Placental epithelial cell (primary cell): ENCODE data around the gene STMN3. TPM values are rescaled to one million over a fixed set of nuclear protein-coding genes. Genes with fewer than 3 reads are reported as not detected.

Source experiments
- small RNA-seq: library from RNA; depleted of rRNA; stranded (forward); fragments of <200 nt; gene quantifications from one replicate; pipeline ENCODE3, GENCODE V24; 2012
- total RNA-seq: library from RNA; depleted of rRNA; stranded (reverse); fragments of >200 nt; gene quantifications from 2 replicates; pipeline ENCODE4 v1.2.3, GENCODE V29; 2012

The STMN3 gene
- 0.76 and 2.0 TPM in 2 replicates for total RNA-seq

DNA sequence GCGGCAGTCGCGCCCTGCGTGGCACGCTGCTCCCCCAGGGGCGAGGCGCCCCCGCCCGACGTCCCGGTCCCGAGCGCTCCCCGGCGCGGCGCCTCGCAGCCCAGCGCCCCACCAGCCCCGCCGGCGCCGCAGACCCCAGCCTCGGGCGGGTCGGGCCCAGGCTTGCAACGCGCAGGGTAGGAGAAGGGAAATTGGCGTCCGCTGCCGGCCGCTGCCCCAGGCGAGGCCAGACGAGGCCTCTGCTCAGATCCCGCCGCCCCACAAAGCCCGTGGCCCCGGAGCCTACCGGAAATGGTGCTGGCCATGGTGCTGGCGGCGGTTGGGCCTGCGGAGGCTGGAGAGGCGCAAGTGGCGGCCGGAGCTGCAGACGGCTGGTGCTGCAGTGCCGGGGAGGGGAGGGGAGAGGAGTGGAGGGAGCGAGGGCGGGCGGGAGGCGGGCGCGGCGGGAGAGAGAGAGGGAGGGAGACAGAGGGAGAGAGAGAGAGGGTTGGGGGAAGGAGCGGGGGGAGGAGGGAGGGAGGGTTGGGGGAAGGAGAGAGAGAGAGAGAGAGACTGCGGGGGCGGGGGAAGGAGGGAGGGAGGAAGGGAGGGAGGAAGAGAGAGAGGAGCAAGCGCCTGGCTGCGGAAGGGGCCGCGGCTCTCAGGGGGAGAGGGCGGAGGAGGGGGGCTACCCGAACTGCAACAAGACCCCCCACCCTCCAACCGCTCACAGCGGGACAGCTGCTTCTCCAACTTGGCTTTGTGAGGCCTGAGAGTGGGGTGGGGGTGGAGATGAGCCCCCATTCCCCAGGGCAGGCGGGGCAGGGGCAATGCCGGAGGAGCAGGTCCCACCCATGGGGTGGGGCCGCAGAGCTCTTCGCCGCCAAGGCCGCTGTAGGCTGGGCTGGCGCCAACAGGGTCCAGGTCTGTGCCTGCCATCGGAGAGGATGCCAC, at the start of gene STMN3:
STMN3 (minus strand) TSS at position 384 of the 933 bp plus-strand sequence; CDS start at position 305, 79 bp downstream.

DNA sequence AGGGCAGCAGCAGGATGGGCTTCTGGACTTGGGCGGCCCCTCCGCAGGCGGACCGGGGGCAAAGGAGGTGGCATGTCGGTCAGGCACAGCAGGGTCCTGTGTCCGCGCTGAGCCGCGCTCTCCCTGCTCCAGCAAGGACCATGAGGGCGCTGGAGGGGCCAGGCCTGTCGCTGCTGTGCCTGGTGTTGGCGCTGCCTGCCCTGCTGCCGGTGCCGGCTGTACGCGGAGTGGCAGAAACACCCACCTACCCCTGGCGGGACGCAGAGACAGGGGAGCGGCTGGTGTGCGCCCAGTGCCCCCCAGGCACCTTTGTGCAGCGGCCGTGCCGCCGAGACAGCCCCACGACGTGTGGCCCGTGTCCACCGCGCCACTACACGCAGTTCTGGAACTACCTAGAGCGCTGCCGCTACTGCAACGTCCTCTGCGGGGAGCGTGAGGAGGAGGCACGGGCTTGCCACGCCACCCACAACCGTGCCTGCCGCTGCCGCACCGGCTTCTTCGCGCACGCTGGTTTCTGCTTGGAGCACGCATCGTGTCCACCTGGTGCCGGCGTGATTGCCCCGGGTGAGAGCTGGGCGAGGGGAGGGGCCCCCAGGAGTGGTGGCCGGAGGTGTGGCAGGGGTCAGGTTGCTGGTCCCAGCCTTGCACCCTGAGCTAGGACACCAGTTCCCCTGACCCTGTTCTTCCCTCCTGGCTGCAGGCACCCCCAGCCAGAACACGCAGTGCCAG, 43.6 kb upstream of the STMN3 start, which contains the start of gene TNFRSF6B:
TNFRSF6B (plus strand) TSS at position 25 of the 729 bp plus-strand sequence; CDS start at position 141, 116 bp downstream.

DNA sequence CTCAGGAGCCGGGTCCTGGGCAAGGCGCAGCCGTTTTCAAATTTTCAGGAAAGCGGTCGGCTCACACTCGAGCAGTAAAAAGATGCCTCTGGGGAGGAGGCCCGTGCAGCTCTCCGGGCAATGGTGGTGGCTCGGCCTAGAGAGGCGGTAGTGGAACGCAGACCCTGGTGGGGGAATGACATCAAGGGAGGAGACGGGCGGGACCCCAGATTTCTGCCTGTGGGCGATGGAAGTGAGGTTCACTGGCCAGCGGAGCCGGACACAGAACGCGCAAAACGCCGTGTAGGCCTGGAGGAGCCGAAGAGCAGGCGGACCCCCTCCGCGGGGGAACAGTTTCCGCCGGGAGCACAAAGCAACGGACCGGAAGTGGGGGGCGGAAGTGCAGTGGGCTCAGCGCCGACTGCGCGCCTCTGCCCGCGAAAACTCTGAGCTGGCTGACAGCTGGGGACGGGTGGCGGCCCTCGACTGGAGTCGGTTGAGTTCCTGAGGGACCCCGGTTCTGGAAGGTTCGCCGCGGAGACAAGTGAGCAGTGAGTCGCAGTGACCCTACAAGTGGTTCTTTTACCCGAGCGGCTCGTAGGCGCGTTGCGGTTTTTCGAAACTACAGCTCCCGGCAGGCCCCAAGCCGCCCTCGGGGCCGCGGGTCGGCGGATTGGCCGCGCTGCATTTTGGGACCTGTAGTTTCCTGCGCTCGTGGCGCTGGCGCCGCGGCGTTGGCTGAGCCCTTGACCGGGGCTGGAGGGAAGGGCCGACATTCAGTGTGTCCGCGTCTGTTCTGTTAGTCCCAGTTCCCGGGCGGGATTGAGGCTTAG, 4.9 kb upstream of the STMN3 start, which contains the start of gene RTEL1:
RTEL1 (plus strand) TSS at position 376 of the 812 bp plus-strand sequence. CDS start 1,091 bp downstream, outside the sequence.

DNA sequence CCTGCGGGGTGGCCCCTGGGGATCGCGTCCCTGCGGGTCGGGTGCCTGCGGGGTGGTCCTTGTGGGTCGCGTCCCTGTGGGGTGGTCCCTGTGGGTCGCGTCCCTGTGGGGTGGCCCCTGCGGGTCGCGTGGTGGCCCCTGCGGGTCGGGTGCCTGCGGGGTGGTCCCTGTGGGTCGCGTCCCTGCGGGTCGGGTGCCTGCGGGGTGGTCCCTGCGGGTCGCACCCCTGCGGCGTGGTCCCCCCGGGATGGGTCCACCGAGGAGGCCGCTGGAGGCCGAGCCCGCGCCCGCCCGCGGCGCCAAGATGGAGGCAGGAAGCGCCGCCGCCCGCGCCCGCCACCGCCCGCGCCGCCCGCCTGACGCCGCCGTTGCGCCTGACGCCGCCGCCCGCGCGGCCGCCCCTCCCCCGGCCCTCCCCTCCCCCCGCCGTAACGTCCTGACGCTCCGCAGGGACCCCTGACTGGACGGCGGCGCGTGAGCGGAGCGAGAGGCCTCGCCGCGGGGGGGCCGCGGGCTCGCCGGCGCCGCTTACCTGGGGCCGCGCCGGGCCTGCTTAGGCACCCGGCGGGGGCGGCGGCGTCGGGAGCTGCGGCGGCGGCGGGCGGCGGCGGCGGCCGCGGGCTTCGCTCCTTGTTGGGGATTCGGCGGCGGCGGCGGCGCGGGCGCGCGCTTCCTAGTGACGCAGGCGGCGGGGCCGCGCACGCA, 26.6 kb downstream of the STMN3 start, which contains the start of gene GMEB2:
GMEB2 (minus strand) TSS at position 678 of the 705 bp plus-strand sequence. CDS start 7,704 bp downstream, outside the sequence.

Small RNA genes within 50 kb of the gene (small RNA-seq; reads per million reads assigned to genes)
- gene TNFRSF6B: not detected

Other genes starting within 250 kb of the STMN3 start
- gene KCNQ2, start 180.8 kb downstream of the STMN3 start, total RNA-seq: not detected in 2 replicates
- gene EEF1A2, start 154.3 kb downstream of the STMN3 start, total RNA-seq: 1.8 and 11.0 TPM in 2 replicates
- gene PPDPF, start 132.7 kb downstream of the STMN3 start, total RNA-seq: 190 and 201 TPM in 2 replicates
- under 0.01 and 0.22 TPM in 2 replicates for gene PTK6, start 116.0 kb downstream of the STMN3 start, total RNA-seq
- not detected in 2 replicates for gene SRMS, start 105.7 kb downstream of the STMN3 start, total RNA-seq
- gene FNDC11, start 99.3 kb downstream of the STMN3 start, total RNA-seq: 0.11 and 0.79 TPM in 2 replicates
- 25.4 and 31.4 TPM in 2 replicates for gene HELZ2, start 79.2 kb downstream of the STMN3 start, total RNA-seq
- 8.2 and 11.8 TPM in 2 replicates for gene GMEB2, start 26.3 kb downstream of the STMN3 start, total RNA-seq
- 11.8 and 17.5 TPM in 2 replicates for gene RTEL1, start 4.9 kb upstream of the STMN3 start, total RNA-seq
- 0.39 TPM in 1 of 2 replicates, not detected in the other for gene TNFRSF6B, start 43.2 kb upstream of the STMN3 start, total RNA-seq
- gene ARFRP1, start 54.6 kb upstream of the STMN3 start, total RNA-seq: 18.1 and 22.4 TPM in 2 replicates
- gene ZGPAT, start 54.6 kb upstream of the STMN3 start, total RNA-seq: 20.1 and 22.8 TPM in 2 replicates
- gene LIME1, start 83.2 kb upstream of the STMN3 start, total RNA-seq: 2.4 and 5.1 TPM in 2 replicates
- 41.2 and 56.8 TPM in 2 replicates for gene SLC2A4RG, start 86.4 kb upstream of the STMN3 start, total RNA-seq
- gene ZBTB46, start 177.8 kb upstream of the STMN3 start, total RNA-seq: 1.6 and 1.8 TPM in 2 replicates
- gene ABHD16B, start 208.1 kb upstream of the STMN3 start, total RNA-seq: not detected in 2 replicates
- 66.0 and 103 TPM in 2 replicates for gene TPD52L2, start 211.8 kb upstream of the STMN3 start, total RNA-seq
- gene DNAJC5, start 241.7 kb upstream of the STMN3 start, total RNA-seq: 34.5 and 56.6 TPM in 2 replicates